Mammary epithelial cell (primary cell): ENCODE measurements around the gene TNIK.

Experiments
- EZH2 ChIP-seq: IDR thresholded peaks from 2 replicates; pipeline ENCODE4 v1.6.1; 2012; ENCODE audit warnings: low read length, inconsistent platforms, borderline replicate concordance
- TF ChIP-seq, protein P1 (sequence below), 2 donors: IDR thresholded peaks in 1 of 2; conservative IDR thresholded peaks in 1 of 2; 2 replicates each; pipeline ENCODE4 v1.5.1; 2011 to 2012; ENCODE audit warnings: inconsistent platforms in 2 of 2, low read length in 2 of 2, mild to moderate bottlenecking in 2 of 2, control low read depth in 1 of 2, low read depth in 1 of 2; ENCODE audit not compliant: insufficient read depth in 1 of 2; ENCODE audit errors: extremely low read depth in 1 of 2

DNA sequence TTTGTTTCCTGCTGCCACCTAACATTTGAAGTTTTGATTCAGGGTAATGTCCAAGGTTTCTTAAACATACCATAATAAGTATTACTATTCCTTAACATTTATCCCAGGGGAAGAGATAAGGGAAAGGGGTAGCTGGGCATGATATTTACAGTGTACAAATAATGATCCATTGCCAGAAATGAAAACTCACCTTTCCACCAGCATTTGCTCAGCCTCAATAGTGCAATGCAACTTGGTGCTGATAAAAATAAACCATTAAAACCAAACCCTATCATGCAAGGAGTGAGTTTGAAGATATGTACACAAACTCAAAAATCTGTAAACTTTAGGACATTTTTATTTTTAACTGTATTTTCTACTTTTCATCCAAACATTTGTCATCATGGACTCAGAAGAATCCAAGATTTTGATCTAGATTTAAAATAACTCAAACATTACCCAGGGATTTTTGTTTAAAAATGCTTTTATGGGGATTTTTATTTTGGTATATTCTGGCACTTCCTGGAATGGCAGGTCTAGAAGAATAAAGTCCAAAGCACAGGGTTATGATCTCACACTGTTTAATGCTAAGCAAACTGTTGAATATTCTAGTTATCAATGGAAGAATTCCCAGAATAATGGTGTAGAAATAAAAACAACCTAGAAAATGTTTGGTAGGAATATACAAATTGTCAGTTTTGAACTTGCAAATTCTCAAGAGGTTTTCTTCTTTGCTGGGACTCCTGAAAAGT lies 401.2 kb downstream of the TNIK start:
- TF ChIP-seq EZH2: no peak
- TF ChIP-seq, protein P1, sequence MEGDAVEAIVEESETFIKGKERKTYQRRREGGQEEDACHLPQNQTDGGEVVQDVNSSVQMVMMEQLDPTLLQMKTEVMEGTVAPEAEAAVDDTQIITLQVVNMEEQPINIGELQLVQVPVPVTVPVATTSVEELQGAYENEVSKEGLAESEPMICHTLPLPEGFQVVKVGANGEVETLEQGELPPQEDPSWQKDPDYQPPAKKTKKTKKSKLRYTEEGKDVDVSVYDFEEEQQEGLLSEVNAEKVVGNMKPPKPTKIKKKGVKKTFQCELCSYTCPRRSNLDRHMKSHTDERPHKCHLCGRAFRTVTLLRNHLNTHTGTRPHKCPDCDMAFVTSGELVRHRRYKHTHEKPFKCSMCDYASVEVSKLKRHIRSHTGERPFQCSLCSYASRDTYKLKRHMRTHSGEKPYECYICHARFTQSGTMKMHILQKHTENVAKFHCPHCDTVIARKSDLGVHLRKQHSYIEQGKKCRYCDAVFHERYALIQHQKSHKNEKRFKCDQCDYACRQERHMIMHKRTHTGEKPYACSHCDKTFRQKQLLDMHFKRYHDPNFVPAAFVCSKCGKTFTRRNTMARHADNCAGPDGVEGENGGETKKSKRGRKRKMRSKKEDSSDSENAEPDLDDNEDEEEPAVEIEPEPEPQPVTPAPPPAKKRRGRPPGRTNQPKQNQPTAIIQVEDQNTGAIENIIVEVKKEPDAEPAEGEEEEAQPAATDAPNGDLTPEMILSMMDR (conservative IDR thresholded peaks at IDR 0.05 in 1 of 2, IDR thresholded peaks at IDR 0.05 in 1 of 2; ENCODE audit: extremely low read depth in 1 of 2, insufficient read depth in 1 of 2, low read depth in 1 of 2, low read length in 2 of 2): no peak
